Measurements from ENCODE around the gene TSN. TPM values are rescaled to one million over a fixed set of nuclear protein-coding genes. Genes with fewer than 3 reads are reported as not detected.

TSN gene
- total RNA-seq, 1 experiment from 2014 or later, result 87.3 TPM

DNA sequence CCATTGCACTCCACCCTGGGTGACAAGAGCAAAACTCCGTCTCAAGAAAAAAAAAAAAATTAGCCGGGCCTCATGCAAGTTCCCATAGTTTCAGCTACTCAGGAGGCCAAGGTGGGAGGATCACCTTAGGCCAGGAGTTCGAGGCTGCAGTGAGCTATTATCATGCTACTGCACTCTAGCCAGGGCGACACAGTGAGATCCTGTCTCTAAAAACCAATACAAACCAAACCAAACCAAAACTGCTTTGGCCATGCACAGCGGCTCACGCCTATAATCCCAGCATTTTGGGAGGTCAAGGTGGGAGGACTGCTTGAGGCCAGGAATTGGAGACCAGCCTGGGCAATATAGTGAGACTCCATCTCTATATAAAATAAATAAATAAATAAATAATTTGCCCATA is 37.9 kb upstream of the TSN start:
- POLR2A ChIA-PET, result interaction anchor here (1.5 kb wide), 1 partner anchor 187 kb away, joined by 4 read pairs; the partner anchor contains the start of gene RNU4ATAC
- H3K4me3 Mint-ChIP-seq, result no peak overlapping the region
- no peak overlapping the region for H3K27ac Mint-ChIP-seq
- DNase-seq (ENCODE audit: low spot score), result no peak
- CTCF ChIA-PET, result interaction anchor here (1.2 to 1.7 kb wide), 4 partner anchors 121 to 622 kb away, joined by 3 to 4 read pairs (median 4); partner anchors contain the start of gene RNU4ATAC
- H3K36me3 Mint-ChIP-seq, result no peaks in the 10 kb centered on the region
- no peaks in the 10 kb centered on the region for H3K9me3 Mint-ChIP-seq
- H3K27me3 Mint-ChIP-seq (ENCODE audit: low read depth), result no peaks in the 10 kb centered on the region
- ATAC-seq, result no peak
- no peaks in the 10 kb centered on the region for H3K4me1 Mint-ChIP-seq
- TF ChIP-seq FOXP1 (CRISPR knock-in tag; IDR thresholded peaks at IDR 0.05; ENCODE audit: borderline replicate concordance) (no peak), ZNF121 (CRISPR knock-in tag; IDR thresholded peaks at IDR 0.05) (peak; percentile 34; the same call in 1 of the 2 replicates), GTF2I (CRISPR knock-in tag; conservative IDR thresholded peaks at IDR 0.05) (0 out of 2 replicates have a peak, but pooled peaks have one; percentile 14)

DNA sequence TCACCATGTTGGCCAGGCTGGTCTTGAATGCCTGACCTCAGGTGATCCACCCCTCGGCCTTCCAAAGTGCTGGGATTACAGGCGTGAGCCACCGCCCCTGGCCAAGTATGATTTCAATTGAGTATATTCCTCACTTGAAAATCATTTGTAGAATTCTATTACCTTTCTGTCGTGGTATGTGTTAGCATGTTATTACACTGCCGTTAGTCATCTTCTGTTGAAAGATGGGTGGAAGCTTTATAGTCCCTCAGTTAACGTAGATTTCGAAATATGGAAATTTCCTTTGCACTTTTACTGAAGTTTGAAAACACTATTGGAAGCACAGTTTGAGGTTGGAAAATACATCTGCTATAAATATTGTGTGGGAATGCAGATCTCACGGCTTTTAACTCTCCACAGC is 33.5 kb upstream of the TSN start:
- Mint-ChIP-seq H3K4me3 (no peak overlapping the region), H3K27me3 (ENCODE audit: low read depth) (no peaks in the 10 kb centered on the region), H3K27ac (no peak overlapping the region), H3K9me3 (no peaks in the 10 kb centered on the region), H3K36me3 (peaks cover 3% of the 10 kb centered on the region), H3K4me1 (no peaks in the 10 kb centered on the region)
- ATAC-seq (no peak), DNase-seq (ENCODE audit: low spot score) (no peak)
- POLR2A ChIA-PET, result no interaction called here
- CTCF ChIA-PET, result no interaction called here
- TF ChIP-seq NR2C2 (CRISPR knock-in tag; IDR thresholded peaks at IDR 0.05) (no peak), ETV6 (CRISPR knock-in tag; IDR thresholded peaks at IDR 0.05) (no peak), NFE2L1 (CRISPR knock-in tag; IDR thresholded peaks at IDR 0.05) (no peak), NFATC4 (CRISPR knock-in tag; IDR thresholded peaks at IDR 0.05) (no peak), SMAD4 (CRISPR knock-in tag; IDR thresholded peaks at IDR 0.05) (no peak), FOXK1 (CRISPR knock-in tag; IDR thresholded peaks at IDR 0.05) (no peak), NFYB (CRISPR knock-in tag; conservative IDR thresholded peaks at IDR 0.05; ENCODE audit: low read depth) (no peak), IRF2 (CRISPR knock-in tag; IDR thresholded peaks at IDR 0.05; ENCODE audit: borderline replicate concordance, low read depth) (no peak), ATF1 (CRISPR knock-in tag; IDR thresholded peaks at IDR 0.05) (no peak), HMGA2 (CRISPR knock-in tag; IDR thresholded peaks at IDR 0.05) (no peak), FOXJ3 (CRISPR knock-in tag; IDR thresholded peaks at IDR 0.05; ENCODE audit: borderline replicate concordance) (no peak), RELA (CRISPR knock-in tag; IDR thresholded peaks at IDR 0.05; ENCODE audit: borderline replicate concordance) (no peak)
- TF ChIP-seq, protein P1, sequence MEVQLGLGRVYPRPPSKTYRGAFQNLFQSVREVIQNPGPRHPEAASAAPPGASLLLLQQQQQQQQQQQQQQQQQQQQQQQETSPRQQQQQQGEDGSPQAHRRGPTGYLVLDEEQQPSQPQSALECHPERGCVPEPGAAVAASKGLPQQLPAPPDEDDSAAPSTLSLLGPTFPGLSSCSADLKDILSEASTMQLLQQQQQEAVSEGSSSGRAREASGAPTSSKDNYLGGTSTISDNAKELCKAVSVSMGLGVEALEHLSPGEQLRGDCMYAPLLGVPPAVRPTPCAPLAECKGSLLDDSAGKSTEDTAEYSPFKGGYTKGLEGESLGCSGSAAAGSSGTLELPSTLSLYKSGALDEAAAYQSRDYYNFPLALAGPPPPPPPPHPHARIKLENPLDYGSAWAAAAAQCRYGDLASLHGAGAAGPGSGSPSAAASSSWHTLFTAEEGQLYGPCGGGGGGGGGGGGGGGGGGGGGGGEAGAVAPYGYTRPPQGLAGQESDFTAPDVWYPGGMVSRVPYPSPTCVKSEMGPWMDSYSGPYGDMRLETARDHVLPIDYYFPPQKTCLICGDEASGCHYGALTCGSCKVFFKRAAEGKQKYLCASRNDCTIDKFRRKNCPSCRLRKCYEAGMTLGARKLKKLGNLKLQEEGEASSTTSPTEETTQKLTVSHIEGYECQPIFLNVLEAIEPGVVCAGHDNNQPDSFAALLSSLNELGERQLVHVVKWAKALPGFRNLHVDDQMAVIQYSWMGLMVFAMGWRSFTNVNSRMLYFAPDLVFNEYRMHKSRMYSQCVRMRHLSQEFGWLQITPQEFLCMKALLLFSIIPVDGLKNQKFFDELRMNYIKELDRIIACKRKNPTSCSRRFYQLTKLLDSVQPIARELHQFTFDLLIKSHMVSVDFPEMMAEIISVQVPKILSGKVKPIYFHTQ (CRISPR knock-in tag; IDR thresholded peaks at IDR 0.05), result no peak
- TF ChIP-seq, protein P2, sequence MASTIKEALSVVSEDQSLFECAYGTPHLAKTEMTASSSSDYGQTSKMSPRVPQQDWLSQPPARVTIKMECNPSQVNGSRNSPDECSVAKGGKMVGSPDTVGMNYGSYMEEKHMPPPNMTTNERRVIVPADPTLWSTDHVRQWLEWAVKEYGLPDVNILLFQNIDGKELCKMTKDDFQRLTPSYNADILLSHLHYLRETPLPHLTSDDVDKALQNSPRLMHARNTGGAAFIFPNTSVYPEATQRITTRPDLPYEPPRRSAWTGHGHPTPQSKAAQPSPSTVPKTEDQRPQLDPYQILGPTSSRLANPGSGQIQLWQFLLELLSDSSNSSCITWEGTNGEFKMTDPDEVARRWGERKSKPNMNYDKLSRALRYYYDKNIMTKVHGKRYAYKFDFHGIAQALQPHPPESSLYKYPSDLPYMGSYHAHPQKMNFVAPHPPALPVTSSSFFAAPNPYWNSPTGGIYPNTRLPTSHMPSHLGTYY (CRISPR knock-in tag; IDR thresholded peaks at IDR 0.05), result no peak
- TF ChIP-seq, protein P3, sequence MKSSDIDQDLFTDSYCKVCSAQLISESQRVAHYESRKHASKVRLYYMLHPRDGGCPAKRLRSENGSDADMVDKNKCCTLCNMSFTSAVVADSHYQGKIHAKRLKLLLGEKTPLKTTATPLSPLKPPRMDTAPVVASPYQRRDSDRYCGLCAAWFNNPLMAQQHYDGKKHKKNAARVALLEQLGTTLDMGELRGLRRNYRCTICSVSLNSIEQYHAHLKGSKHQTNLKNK (CRISPR knock-in tag; IDR thresholded peaks at IDR 0.05), result no peak
- TF ChIP-seq, protein P4, sequence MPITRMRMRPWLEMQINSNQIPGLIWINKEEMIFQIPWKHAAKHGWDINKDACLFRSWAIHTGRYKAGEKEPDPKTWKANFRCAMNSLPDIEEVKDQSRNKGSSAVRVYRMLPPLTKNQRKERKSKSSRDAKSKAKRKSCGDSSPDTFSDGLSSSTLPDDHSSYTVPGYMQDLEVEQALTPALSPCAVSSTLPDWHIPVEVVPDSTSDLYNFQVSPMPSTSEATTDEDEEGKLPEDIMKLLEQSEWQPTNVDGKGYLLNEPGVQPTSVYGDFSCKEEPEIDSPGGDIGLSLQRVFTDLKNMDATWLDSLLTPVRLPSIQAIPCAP (CRISPR knock-in tag; IDR thresholded peaks at IDR 0.05), result no peak
- TF ChIP-seq, protein P5, sequence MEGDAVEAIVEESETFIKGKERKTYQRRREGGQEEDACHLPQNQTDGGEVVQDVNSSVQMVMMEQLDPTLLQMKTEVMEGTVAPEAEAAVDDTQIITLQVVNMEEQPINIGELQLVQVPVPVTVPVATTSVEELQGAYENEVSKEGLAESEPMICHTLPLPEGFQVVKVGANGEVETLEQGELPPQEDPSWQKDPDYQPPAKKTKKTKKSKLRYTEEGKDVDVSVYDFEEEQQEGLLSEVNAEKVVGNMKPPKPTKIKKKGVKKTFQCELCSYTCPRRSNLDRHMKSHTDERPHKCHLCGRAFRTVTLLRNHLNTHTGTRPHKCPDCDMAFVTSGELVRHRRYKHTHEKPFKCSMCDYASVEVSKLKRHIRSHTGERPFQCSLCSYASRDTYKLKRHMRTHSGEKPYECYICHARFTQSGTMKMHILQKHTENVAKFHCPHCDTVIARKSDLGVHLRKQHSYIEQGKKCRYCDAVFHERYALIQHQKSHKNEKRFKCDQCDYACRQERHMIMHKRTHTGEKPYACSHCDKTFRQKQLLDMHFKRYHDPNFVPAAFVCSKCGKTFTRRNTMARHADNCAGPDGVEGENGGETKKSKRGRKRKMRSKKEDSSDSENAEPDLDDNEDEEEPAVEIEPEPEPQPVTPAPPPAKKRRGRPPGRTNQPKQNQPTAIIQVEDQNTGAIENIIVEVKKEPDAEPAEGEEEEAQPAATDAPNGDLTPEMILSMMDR (IDR thresholded peaks at IDR 0.05), result no peak
- TF ChIP-seq, protein P6, sequence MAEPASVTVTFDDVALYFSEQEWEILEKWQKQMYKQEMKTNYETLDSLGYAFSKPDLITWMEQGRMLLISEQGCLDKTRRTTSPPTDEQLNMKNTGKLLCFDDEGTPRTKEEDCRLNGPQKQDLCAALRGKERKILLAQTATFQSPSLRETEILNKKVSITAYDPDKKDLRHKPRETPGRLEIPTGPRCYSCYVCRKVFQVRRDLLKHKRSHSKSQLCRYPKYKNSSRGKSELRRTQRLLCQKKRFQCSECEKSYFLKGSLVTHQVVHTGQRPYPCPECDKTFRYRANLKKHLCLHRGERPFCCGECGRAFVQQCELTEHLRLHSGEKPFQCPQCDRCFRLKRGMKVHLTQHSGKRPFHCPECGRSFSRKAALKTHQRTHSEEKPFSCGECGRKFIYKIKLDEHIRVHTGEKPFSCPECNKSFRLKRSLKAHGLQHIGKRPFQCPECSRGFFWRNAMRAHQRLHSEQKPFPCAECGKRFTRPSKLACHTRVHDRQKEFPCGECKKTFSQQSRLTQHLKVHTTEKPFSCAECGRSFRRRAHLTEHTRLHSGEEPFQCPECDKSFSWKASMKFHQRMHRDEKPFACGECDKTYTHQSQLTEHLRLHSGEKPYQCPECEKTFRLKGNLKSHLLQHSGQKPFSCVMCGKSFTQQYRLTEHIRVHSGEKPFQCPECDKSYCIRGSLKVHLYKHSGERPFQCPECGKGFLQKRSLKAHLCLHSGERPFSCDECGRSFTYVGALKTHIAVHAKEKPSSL (CRISPR knock-in tag; conservative IDR thresholded peaks at IDR 0.05), result no peak

Measured in WTC11 (cell line).